Loucy (cell line): Measurements from ENCODE around the gene ASB13.

Experiments
- H2AFZ ChIP-seq: fragments of 200-600 bp; sonication (generic); 2 replicates; pipeline ENCODE4 v1.6.0; 2016; ENCODE audit warnings: antibody characterized with exemption, mild to moderate bottlenecking, low read length, moderate library complexity
- H3F3A ChIP-seq: fragments of 200-600 bp; 2 replicates; pipeline ENCODE4 v1.6.0; 2016; ENCODE audit warnings: antibody characterized with exemption, low read depth, mild to moderate bottlenecking
- H3K27me3 ChIP-seq: fragments of 200-600 bp; sonication (generic); 2 replicates; pipeline ENCODE4 v1.6.1; 2014; ENCODE audit warnings: low read length, mild to moderate bottlenecking; ENCODE audit not compliant: insufficient read depth, poor library complexity, severe bottlenecking
- H3K36me3 ChIP-seq: fragments of 200-600 bp; sonication (generic); 2 replicates; pipeline ENCODE4 v1.6.1; 2016; ENCODE audit warnings: low read length; ENCODE audit not compliant: insufficient read depth
- H3K4me1 ChIP-seq: fragments of 200-600 bp; sonication (generic); 2 replicates; pipeline ENCODE4 v1.5.1; 2014; ENCODE audit warnings: low read length, mild to moderate bottlenecking; ENCODE audit not compliant: insufficient read depth, poor library complexity, severe bottlenecking
- H3K4me2 ChIP-seq: fragments of 200-600 bp; sonication (generic); 2 replicates; pipeline ENCODE4 v1.6.0; 2014; ENCODE audit warnings: antibody characterized with exemption, low read length, low read depth, mild to moderate bottlenecking; ENCODE audit not compliant: poor library complexity, severe bottlenecking
- H3K4me3 ChIP-seq: fragments of 200-600 bp; sonication (generic); 2 replicates; pipeline ENCODE4 v1.5.1; 2014; ENCODE audit warnings: low read length, mild to moderate bottlenecking, mixed read lengths; ENCODE audit not compliant: poor library complexity, severe bottlenecking
- H3K79me2 ChIP-seq: fragments of 200-600 bp; sonication (generic); 2 replicates; pipeline ENCODE4 v1.6.1; 2014; ENCODE audit warnings: low read length; ENCODE audit not compliant: insufficient read depth
- H3K9ac ChIP-seq: fragments of 200-600 bp; sonication (generic); 2 replicates; pipeline ENCODE4 v1.6.0; 2014; ENCODE audit warnings: mild to moderate bottlenecking, low read depth, low read length, moderate library complexity; ENCODE audit not compliant: poor library complexity, severe bottlenecking
- H3K9me2 ChIP-seq: fragments of 200-600 bp; sonication (generic); replicated peaks from 2 replicates; pipeline ENCODE4 v1.6.1; 2016; ENCODE audit warnings: low read depth, low read length, mixed read lengths
- H3K9me3 ChIP-seq: fragments of 200-600 bp; sonication (generic); 2 replicates; pipeline ENCODE4 v1.6.1; 2014; ENCODE audit warnings: mild to moderate bottlenecking, antibody characterized with exemption, low read length, low read depth; ENCODE audit not compliant: insufficient read depth
- H4K20me1 ChIP-seq: fragments of 200-600 bp; sonication (generic); 2 replicates; pipeline ENCODE4 v1.6.0; 2014; ENCODE audit warnings: antibody characterized with exemption, low read length, mild to moderate bottlenecking; ENCODE audit not compliant: insufficient read depth, poor library complexity, severe bottlenecking
- EZH2phosphoT487 ChIP-seq: fragments of 200-600 bp; IDR thresholded peaks from 2 replicates; pipeline ENCODE4 v1.6.1; 2018; ENCODE audit warnings: antibody characterized with exemption, mild to moderate bottlenecking, moderate library complexity, borderline replicate concordance
- TF ChIP-seq, protein P1 (sequence below): fragments of 200-600 bp; sonication (generic); conservative IDR thresholded peaks from 2 replicates; pipeline ENCODE4 v1.5.1; 2014; ENCODE audit warnings: mild to moderate bottlenecking, antibody characterized with exemption, low read length

ASB13 gene

DNA sequence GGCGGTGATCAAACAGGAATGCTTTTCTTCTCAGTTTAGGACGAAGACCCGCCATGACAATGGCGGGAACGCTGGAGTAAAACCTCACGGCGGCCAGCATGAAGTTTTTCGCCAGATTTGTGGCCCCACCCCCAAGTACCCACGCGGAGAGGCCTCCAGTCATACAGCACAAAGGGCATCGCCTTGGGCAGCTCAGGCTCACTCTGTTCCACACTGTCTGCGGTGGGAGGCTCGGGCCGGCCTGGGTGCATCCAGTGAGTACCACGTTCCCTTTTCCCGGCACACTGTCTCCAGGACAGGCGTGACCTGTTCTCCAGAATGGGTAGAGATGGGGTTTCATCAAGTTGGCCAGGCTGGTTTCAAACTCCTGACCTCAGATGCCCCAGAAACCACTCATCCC is 27.3 kb downstream of the ASB13 start:
- Histone ChIP-seq H3K36me3 (peaks cover 13% of the 10 kb centered on the region; the same call in 1 of the 2 replicates), H3K9me3 (no peaks in the 10 kb centered on the region), H3K4me2 (no peak overlapping the region), H3K27me3 (no peaks in the 10 kb centered on the region), H3K9ac (no peak overlapping the region), H4K20me1 (no peaks in the 10 kb centered on the region), H2AFZ (no peak overlapping the region), H3K9me2 (no peaks in the 10 kb centered on the region), H3K4me1 (no peaks in the 10 kb centered on the region), H3K4me3 (no peak overlapping the region), H3K79me2 (no peaks in the 10 kb centered on the region), H3F3A (no peaks in the 10 kb centered on the region)
- TF ChIP-seq, protein P1, sequence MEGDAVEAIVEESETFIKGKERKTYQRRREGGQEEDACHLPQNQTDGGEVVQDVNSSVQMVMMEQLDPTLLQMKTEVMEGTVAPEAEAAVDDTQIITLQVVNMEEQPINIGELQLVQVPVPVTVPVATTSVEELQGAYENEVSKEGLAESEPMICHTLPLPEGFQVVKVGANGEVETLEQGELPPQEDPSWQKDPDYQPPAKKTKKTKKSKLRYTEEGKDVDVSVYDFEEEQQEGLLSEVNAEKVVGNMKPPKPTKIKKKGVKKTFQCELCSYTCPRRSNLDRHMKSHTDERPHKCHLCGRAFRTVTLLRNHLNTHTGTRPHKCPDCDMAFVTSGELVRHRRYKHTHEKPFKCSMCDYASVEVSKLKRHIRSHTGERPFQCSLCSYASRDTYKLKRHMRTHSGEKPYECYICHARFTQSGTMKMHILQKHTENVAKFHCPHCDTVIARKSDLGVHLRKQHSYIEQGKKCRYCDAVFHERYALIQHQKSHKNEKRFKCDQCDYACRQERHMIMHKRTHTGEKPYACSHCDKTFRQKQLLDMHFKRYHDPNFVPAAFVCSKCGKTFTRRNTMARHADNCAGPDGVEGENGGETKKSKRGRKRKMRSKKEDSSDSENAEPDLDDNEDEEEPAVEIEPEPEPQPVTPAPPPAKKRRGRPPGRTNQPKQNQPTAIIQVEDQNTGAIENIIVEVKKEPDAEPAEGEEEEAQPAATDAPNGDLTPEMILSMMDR, result no peak
- no peak for TF ChIP-seq EZH2phosphoT487

DNA sequence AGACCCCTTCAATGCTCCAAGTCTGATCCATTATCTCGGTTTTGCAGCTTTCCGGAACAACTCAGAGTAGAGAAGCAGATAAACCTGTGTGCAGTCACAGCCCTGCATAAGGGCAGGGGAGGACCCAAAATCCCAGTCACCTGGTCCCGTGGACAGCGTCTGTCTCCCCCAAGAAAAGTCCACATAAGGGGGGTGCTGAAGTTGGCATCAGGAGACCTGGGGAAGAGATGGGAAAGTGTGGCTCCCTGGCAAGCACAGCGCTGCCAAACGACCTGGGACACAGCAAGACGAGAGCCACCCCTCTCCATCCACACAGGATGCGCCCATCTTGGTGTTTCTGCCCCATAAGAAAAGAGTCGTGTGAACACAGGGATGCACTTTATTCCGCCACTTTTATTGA is 27.9 kb downstream of the ASB13 start:
- Histone ChIP-seq H4K20me1 (no peaks in the 10 kb centered on the region), H3K9me3 (no peaks in the 10 kb centered on the region)

DNA sequence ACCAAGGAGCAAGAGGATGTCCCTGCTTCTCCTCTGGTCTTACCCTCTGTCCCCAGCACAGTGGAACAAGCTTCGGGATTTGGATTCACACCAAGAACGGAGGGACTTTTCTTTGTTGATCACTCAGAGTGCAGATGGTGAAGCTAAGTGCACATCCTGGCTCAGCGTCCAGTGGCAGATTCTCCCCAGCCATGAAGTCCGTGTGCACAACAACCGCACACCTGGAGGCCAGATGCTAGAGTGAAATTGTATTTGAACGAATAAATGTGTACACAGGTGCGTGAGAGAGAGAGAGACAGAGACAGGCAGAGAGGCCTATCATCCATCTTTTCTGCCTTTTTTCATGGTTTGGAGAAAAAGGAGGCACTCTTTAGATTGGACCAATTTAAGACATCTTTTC is 31.5 kb downstream of the ASB13 start:
- Histone ChIP-seq H3K79me2 (no peaks in the 10 kb centered on the region), H3F3A (no peaks in the 10 kb centered on the region), H2AFZ (no peak overlapping the region), H3K4me1 (no peaks in the 10 kb centered on the region), H3K9ac (no peak overlapping the region), H3K9me2 (no peaks in the 10 kb centered on the region), H3K9me3 (no peaks in the 10 kb centered on the region), H3K4me3 (no peak overlapping the region), H3K4me2 (no peak overlapping the region), H3K27me3 (no peaks in the 10 kb centered on the region), H3K36me3 (peaks cover 6% of the 10 kb centered on the region; the same call in 1 of the 2 replicates), H4K20me1 (no peaks in the 10 kb centered on the region)
- TF ChIP-seq, protein P1, result no peak
- no peak for TF ChIP-seq EZH2phosphoT487

More for the DNA sequence above, 27.9 kb downstream of the ASB13 start:
- Histone ChIP-seq H2AFZ (no peak overlapping the region), H3K4me3 (no peak overlapping the region), H3F3A (no peaks in the 10 kb centered on the region), H3K4me1 (no peaks in the 10 kb centered on the region), H3K9ac (no peak overlapping the region), H3K9me2 (no peaks in the 10 kb centered on the region), H3K27me3 (no peaks in the 10 kb centered on the region), H3K36me3 (peaks cover 13% of the 10 kb centered on the region; the same call in 1 of the 2 replicates), H3K79me2 (no peaks in the 10 kb centered on the region), H3K4me2 (no peak overlapping the region)
- TF ChIP-seq, protein P1, result no peak
- TF ChIP-seq EZH2phosphoT487, result no peak
